ENCODE data around the gene ENPP3. TPM values are rescaled to one million over a fixed set of nuclear protein-coding genes. Genes with fewer than 3 reads are reported as not detected.
A peak's percentile ranks its signal among the peaks of the same experiment; 100 is the strongest.

The ENPP3 gene
- total and polyA plus RNA-seq, 2 donors (not counting 1 experiment from before 2014, with no cell fraction given): 0.18 to 0.25 TPM

DNA sequence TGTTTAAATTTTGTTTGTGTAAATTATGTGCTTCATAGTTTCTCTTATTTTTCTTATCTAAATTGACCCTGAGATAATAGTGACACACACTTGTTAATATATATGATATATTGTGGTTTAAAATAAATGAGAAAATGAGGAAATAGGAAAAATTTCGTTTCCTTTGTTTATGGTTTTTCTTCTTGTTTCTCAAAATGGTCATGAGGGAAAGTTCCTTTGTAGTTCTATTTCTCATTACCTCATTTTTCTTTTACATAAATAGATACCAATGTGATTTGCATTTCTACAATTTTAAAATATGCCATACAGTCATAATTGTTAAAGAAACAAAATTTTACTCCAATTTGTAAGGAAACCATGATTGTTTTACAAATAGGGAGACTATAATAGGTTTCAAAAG is 54.9 kb downstream of the ENPP3 start:
- no peaks in the 10 kb centered on the region for H3K79me2 ChIP-seq (ENCODE audit: control insufficient read depth, insufficient read depth, low read length)
- ATAC-seq (ENCODE audit: low read depth) (no peak), DNase-seq (peak; percentile 40)
- peak overlapping the region; percentile 27 for H3K9ac ChIP-seq (ENCODE audit: low read length)
- peak overlapping the region in 1 of 5 experiments; percentile 38 for H3K4me3 ChIP-seq (ENCODE audit: control extremely low read depth in 1 of 5, extremely low read depth in 1 of 5, insufficient read depth in 1 of 5, low read depth in 2 of 5, low read length in 4 of 5)
- H3K9me3 Mint-ChIP-seq (ENCODE audit: insufficient read depth): no peaks in the 10 kb centered on the region
- WGBS (ENCODE audit: insufficient coverage): no CpG with 5 or more reads among the region's 1 CpG
- no peaks in the 10 kb centered on the region for H3K9me3 ChIP-seq (ENCODE audit: control extremely low read depth in 1 of 3, control insufficient read depth in 2 of 3, insufficient read depth in 1 of 3, low read length in 2 of 3)
- peaks cover 42 to 51% of the 10 kb centered on the region in 2 donors for H3K4me1 ChIP-seq (ENCODE audit: control insufficient read depth in 2 of 2, insufficient read depth in 2 of 2, low read length in 2 of 2)
- H3K27me3 Mint-ChIP-seq: no peaks in the 10 kb centered on the region
- H3K4me3 Mint-ChIP-seq: peak overlapping the region; percentile 1
- peak overlapping the region; percentile 53 for H3K4me2 ChIP-seq (replicated peaks; ENCODE audit: low read depth, low read length, poor library complexity, severe bottlenecking)
- peak overlapping the region in 1 of 2 donors; percentile 62 for H3K27ac ChIP-seq (ENCODE audit: low read length in 2 of 2)
- ChIA-PET CTCF (interaction anchor here (0.7 to 1.5 kb wide), 2 partner anchors 115 to 218 kb away, joined by 3 to 6 read pairs; no protein-coding TSS in a partner anchor), POLR2A (no interaction called here)
- TF ChIP-seq, protein P1, sequence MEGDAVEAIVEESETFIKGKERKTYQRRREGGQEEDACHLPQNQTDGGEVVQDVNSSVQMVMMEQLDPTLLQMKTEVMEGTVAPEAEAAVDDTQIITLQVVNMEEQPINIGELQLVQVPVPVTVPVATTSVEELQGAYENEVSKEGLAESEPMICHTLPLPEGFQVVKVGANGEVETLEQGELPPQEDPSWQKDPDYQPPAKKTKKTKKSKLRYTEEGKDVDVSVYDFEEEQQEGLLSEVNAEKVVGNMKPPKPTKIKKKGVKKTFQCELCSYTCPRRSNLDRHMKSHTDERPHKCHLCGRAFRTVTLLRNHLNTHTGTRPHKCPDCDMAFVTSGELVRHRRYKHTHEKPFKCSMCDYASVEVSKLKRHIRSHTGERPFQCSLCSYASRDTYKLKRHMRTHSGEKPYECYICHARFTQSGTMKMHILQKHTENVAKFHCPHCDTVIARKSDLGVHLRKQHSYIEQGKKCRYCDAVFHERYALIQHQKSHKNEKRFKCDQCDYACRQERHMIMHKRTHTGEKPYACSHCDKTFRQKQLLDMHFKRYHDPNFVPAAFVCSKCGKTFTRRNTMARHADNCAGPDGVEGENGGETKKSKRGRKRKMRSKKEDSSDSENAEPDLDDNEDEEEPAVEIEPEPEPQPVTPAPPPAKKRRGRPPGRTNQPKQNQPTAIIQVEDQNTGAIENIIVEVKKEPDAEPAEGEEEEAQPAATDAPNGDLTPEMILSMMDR (IDR thresholded peaks at IDR 0.05): no peak
- TF ChIP-seq EZH2 (IDR thresholded peaks at IDR 0.05; ENCODE audit: borderline replicate concordance, insufficient read depth, low read depth, low read length, poor library complexity, severe bottlenecking): no peak
- no peak overlapping the region for H2AFZ ChIP-seq (ENCODE audit: insufficient read depth, low read depth, low read length, poor library complexity, severe bottlenecking)
- intact Hi-C loops (cut with micrococcal nuclease): no loop called here
- no peaks in the 10 kb centered on the region for H3K27me3 ChIP-seq (replicated peaks in 1 of 4; ENCODE audit: control extremely low read depth in 1 of 4, control insufficient read depth in 3 of 4, insufficient read depth in 4 of 4, low read length in 3 of 4)
- H3K36me3 ChIP-seq (replicated peaks in 1 of 2; ENCODE audit: control extremely low read depth in 1 of 2, control insufficient read depth in 1 of 2, extremely low read depth in 1 of 2, insufficient read depth in 2 of 2, low read length in 1 of 2): no peaks in the 10 kb centered on the region
- peaks cover 46% of the 10 kb centered on the region for H3K4me1 Mint-ChIP-seq
- H4K20me1 ChIP-seq (ENCODE audit: control insufficient read depth, insufficient read depth, low read length, poor library complexity, severe bottlenecking): no peaks in the 10 kb centered on the region
- no peak overlapping the region for H3K27ac Mint-ChIP-seq

DNA sequence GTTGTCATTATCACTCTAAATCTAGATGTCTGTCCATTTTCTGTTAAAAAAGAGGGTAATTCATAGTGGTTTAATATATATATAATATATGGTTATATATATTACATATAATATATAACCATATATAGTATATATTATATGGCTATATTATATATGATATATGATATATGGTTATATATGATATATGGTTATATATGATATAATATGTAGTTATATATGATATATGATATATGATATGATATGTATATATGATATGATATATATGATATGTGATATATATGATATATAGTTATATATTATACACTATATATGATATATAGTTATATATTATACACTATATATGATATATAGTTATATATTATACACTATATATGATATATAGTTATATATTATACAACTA is 55.5 kb downstream of the ENPP3 start:
- no peak overlapping the region for H3K9ac ChIP-seq (ENCODE audit: low read length)
- Mint-ChIP-seq H3K27me3 (no peaks in the 10 kb centered on the region), H3K27ac (no peak overlapping the region), H3K9me3 (ENCODE audit: insufficient read depth) (no peaks in the 10 kb centered on the region), H3K4me3 (no peak overlapping the region), H3K4me1 (peaks cover 42% of the 10 kb centered on the region)
- no peaks in the 10 kb centered on the region for H3K27me3 ChIP-seq (replicated peaks in 1 of 4; ENCODE audit: control extremely low read depth in 1 of 4, control insufficient read depth in 3 of 4, insufficient read depth in 4 of 4, low read length in 3 of 4)
- CTCF ChIA-PET: no interaction called here
- no peak for DNase-seq
- intact Hi-C loops (cut with micrococcal nuclease): no loop called here
- H2AFZ ChIP-seq (ENCODE audit: insufficient read depth, low read depth, low read length, poor library complexity, severe bottlenecking): no peak overlapping the region
- H3K4me3 ChIP-seq (ENCODE audit: control extremely low read depth in 1 of 5, extremely low read depth in 1 of 5, insufficient read depth in 1 of 5, low read depth in 2 of 5, low read length in 4 of 5): no peak overlapping the region
- no peak overlapping the region for H3K27ac ChIP-seq (ENCODE audit: low read length in 2 of 2)
- peaks cover 42 to 47% of the 10 kb centered on the region in 2 donors for H3K4me1 ChIP-seq (ENCODE audit: control insufficient read depth in 2 of 2, insufficient read depth in 2 of 2, low read length in 2 of 2)
- H3K9me3 ChIP-seq (ENCODE audit: control extremely low read depth in 1 of 3, control insufficient read depth in 2 of 3, insufficient read depth in 1 of 3, low read length in 2 of 3): no peaks in the 10 kb centered on the region
- POLR2A ChIA-PET: no interaction called here
- peak overlapping the region; percentile 53 for H3K4me2 ChIP-seq (replicated peaks; ENCODE audit: low read depth, low read length, poor library complexity, severe bottlenecking)
- no peaks in the 10 kb centered on the region for H4K20me1 ChIP-seq (ENCODE audit: control insufficient read depth, insufficient read depth, low read length, poor library complexity, severe bottlenecking)
- no peak for ATAC-seq (ENCODE audit: low read depth)
- no peaks in the 10 kb centered on the region for H3K79me2 ChIP-seq (ENCODE audit: control insufficient read depth, insufficient read depth, low read length)
- TF ChIP-seq, protein P1 (IDR thresholded peaks at IDR 0.05): no peak
- no peak for TF ChIP-seq EZH2 (IDR thresholded peaks at IDR 0.05; ENCODE audit: borderline replicate concordance, insufficient read depth, low read depth, low read length, poor library complexity, severe bottlenecking)
- no peaks in the 10 kb centered on the region for H3K36me3 ChIP-seq (replicated peaks in 1 of 2; ENCODE audit: control extremely low read depth in 1 of 2, control insufficient read depth in 1 of 2, extremely low read depth in 1 of 2, insufficient read depth in 2 of 2, low read length in 1 of 2)
